Left ventricle myocardium inferior (tissue), 1 donor: ENCODE measurements around the gene MPV17. TPM values are rescaled to one million over a fixed set of nuclear protein-coding genes. Genes with fewer than 3 reads are reported as not detected.

Experiments
- DNase-seq: peaks from one replicate; pipeline ENCODE4 v3.0.0-alpha.2; 2020
- H3K27ac ChIP-seq: fragments of 200-600 bp; replicated peaks from 2 replicates; pipeline ENCODE4 v1.8.0; 2021
- H3K27me3 ChIP-seq: fragments of 200-600 bp; 2 replicates; pipeline ENCODE4 v1.8.0; 2021; ENCODE audit warnings: low read depth
- H3K36me3 ChIP-seq: fragments of 200-600 bp; 2 replicates; pipeline ENCODE4 v1.8.0; 2021
- H3K4me1 ChIP-seq: fragments of 200-600 bp; 2 replicates; pipeline ENCODE4 v1.8.0; 2021
- H3K4me3 ChIP-seq: fragments of 200-600 bp; 2 replicates; pipeline ENCODE4 v1.8.0; 2021; ENCODE audit warnings: mild to moderate bottlenecking, moderate library complexity
- H3K9me3 ChIP-seq: fragments of 200-600 bp; replicated peaks from 2 replicates; pipeline ENCODE4 v1.8.0; 2021
- intact Hi-C: fragments of 100-400 bp; cut with micrococcal nuclease; formaldehyde crosslinking; loops from one replicate; pipeline ENCODE4 v1.11.0; 2022
- total RNA-seq: library from RNA; stranded (reverse); fragmentation: NEBNext Ultra II Directional; extraction: Animal tissue kit (Norgen Biotek cat#: 25700); gene quantifications from one replicate; pipeline ENCODE4 v1.2.1, GENCODE V29; 2021
- TF ChIP-seq, protein P1 (sequence below): fragments of 200-600 bp; IDR thresholded peaks from 2 replicates; pipeline ENCODE4 v1.8.0; 2021; ENCODE audit warnings: antibody characterized with exemption, mild to moderate bottlenecking, borderline replicate concordance
- donor health status: DM: no; HTN: yes; CAD: no; lungs with severe emphysema.

The MPV17 gene
- total RNA-seq, 1 donor from 2014 or later: 59.2 TPM

DNA sequence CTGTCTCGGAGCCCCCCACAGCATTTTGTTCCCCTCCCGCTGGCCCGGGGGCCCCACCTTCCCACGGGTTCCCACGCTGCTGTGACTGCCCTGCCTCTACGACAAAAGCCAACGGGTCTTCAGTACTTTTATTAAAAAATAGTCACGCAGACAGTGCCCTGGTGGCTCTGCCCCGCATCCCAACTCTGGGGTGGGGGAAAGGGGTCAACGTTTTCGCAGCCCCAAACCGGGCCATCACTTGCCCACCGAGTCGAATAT is 15.7 kb downstream of the MPV17 start:
- no peak for DNase-seq
- H3K4me3 ChIP-seq: no peak overlapping the region
- TF ChIP-seq, protein P1, sequence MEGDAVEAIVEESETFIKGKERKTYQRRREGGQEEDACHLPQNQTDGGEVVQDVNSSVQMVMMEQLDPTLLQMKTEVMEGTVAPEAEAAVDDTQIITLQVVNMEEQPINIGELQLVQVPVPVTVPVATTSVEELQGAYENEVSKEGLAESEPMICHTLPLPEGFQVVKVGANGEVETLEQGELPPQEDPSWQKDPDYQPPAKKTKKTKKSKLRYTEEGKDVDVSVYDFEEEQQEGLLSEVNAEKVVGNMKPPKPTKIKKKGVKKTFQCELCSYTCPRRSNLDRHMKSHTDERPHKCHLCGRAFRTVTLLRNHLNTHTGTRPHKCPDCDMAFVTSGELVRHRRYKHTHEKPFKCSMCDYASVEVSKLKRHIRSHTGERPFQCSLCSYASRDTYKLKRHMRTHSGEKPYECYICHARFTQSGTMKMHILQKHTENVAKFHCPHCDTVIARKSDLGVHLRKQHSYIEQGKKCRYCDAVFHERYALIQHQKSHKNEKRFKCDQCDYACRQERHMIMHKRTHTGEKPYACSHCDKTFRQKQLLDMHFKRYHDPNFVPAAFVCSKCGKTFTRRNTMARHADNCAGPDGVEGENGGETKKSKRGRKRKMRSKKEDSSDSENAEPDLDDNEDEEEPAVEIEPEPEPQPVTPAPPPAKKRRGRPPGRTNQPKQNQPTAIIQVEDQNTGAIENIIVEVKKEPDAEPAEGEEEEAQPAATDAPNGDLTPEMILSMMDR: no peak
- peaks cover 62% of the 10 kb centered on the region for H3K36me3 ChIP-seq
- intact Hi-C loops: no loop called here
- H3K27me3 ChIP-seq: peaks cover 44% of the 10 kb centered on the region
- peaks cover 43% of the 10 kb centered on the region for H3K4me1 ChIP-seq
- H3K27ac ChIP-seq: no peak overlapping the region
- no peaks in the 10 kb centered on the region for H3K9me3 ChIP-seq

- DNase-seq: no peak
- Histone ChIP-seq H3K27me3 (peaks cover 44% of the 10 kb centered on the region), H3K36me3 (peaks cover 64% of the 10 kb centered on the region), H3K9me3 (no peaks in the 10 kb centered on the region), H3K4me3 (peak overlapping the region; percentile 9), H3K27ac (no peak overlapping the region), H3K4me1 (peaks cover 47% of the 10 kb centered on the region)
- TF ChIP-seq, protein P1: no peak
- intact Hi-C loops: no loop called here
Observed at GRCh38 chr2:27306573-27307286, 16.2 kb downstream of the MPV17 start.

GRCh38 chr2:27306136-27306535 is 16.8 kb downstream of the MPV17 start:
- Histone ChIP-seq H3K9me3 (no peaks in the 10 kb centered on the region), H3K4me3 (peak overlapping the region; percentile 9), H3K4me1 (peaks cover 52% of the 10 kb centered on the region), H3K27me3 (peaks cover 44% of the 10 kb centered on the region), H3K36me3 (peaks cover 68% of the 10 kb centered on the region), H3K27ac (peak overlapping the region; percentile 8)
- TF ChIP-seq, protein P1: no peak
- intact Hi-C loops: no loop called here
- no peak for DNase-seq

- Histone ChIP-seq H3K27me3 (peaks cover 44% of the 10 kb centered on the region), H3K27ac (peak overlapping the region; percentile 8), H3K4me3 (no peak overlapping the region), H3K9me3 (no peaks in the 10 kb centered on the region), H3K36me3 (peaks cover 70% of the 10 kb centered on the region), H3K4me1 (peaks cover 53% of the 10 kb centered on the region)
- no peak for DNase-seq
- intact Hi-C loops: no loop called here
- TF ChIP-seq, protein P1: no peak
Observed at GRCh38 chr2:27305516-27305915, 17.4 kb downstream of the MPV17 start.

DNA sequence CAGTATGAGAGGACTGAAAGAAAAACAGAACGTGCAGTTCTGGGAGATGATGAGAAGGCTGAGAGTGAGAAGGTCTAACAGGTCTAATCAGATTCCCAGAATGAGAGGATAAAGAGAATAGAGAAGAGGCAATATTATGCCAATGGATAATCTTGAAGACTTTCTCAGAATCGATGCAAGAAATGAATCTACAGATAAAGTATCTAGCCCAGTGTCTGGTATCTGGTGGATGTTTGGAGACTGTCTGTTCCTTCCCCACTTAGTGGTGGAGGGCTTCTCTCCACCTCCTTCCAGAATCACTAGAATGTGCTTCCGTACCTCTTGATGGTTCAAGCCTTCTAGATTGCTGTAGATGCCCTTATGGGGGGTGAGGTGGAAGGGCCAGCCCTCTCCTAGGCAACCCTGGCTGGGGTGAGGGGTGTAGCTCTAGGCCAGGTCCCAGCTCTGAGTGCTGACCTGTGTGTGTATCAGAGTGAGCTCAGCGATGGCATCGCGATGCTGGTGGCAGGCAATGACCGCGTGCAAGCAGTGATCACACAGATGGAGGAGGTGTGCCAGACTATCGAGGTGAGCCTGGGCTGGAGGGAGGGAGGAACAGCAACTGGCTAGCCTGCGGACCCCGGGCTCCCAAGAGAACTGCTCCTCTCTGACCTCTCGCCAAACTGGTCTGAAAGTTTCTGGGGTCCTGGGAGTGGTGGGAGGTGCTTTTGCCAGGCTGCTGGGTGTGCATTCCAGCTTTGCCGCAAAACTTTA is 18.2 kb downstream of the MPV17 start:
- Histone ChIP-seq H3K36me3 (peaks cover 70% of the 10 kb centered on the region), H3K9me3 (no peaks in the 10 kb centered on the region), H3K4me3 (no peak overlapping the region), H3K4me1 (peaks cover 53% of the 10 kb centered on the region), H3K27ac (no peak overlapping the region), H3K27me3 (peaks cover 44% of the 10 kb centered on the region)
- DNase-seq: no peak
- intact Hi-C loops: no loop called here
- TF ChIP-seq, protein P1: no peak
